Body of pancreas (tissue), 4 donors: ENCODE data around the gene HPDL. TPM values are rescaled to one million over a fixed set of nuclear protein-coding genes. Genes with fewer than 3 reads are reported as not detected.
"Not testable (repeated sequence)": the region's sequence is repeated elsewhere in the genome, so short reads cannot be mapped to it uniquely, and the experiment has no call there.

Experiments
- ATAC-seq: fragments of 150-250 bp; one replicate; pipeline ENCODE4 v1.9.1; 2016
- DNase-seq, 4 donors: peaks; one replicate each; pipeline ENCODE4 v3.0.0-alpha.2; 2019
- H3K27ac ChIP-seq, 4 donors: fragments of 200-600 bp; sonication (generic); 1 replicate in 3 of 4; 2 replicates in 1 of 4; pipeline versions ENCODE4 v1.5.1 to v1.6.1; 2016 to 2019; ENCODE audit warnings: mild to moderate bottlenecking in 1 of 4, mixed read lengths in 1 of 4, moderate library complexity in 1 of 4
- H3K27me3 ChIP-seq, 2 donors: fragments of 200-600 bp; sonication (generic); one replicate each; pipeline ENCODE4 v1.6.0; 2016; ENCODE audit warnings: mild to moderate bottlenecking in 1 of 2
- H3K36me3 ChIP-seq, 2 donors: fragments of 200-600 bp; sonication (generic); replicated peaks in 1 of 2; 2 replicates each; pipeline ENCODE4 v1.5.1; 2016; ENCODE audit warnings: low read depth in 2 of 2; ENCODE audit not compliant: insufficient read depth in 1 of 2
- H3K4me1 ChIP-seq: fragments of 200-600 bp; sonication (generic); one replicate; pipeline ENCODE4 v1.6.0; 2016
- H3K4me3 ChIP-seq, 2 donors: fragments of 200-600 bp; sonication (generic); 1 replicate in 1 of 2; 2 replicates in 1 of 2; pipeline ENCODE4 v1.5.1; 2016 to 2019
- H3K9me3 ChIP-seq, 3 donors: fragments of 200-600 bp; sonication (generic); 1 replicate in 2 of 3; 2 replicates in 1 of 3; pipeline ENCODE4 v1.5.1; 2016
- CTCF ChIP-seq, 7 experiments: fragments of 450-650 bp in 4 of 7; fragments of 200-600 bp in 3 of 7; sonication (generic) in 3 of 7; IDR thresholded peaks; one replicate each; pipeline ENCODE4 v1.5.1; 2016 to 2019; ENCODE audit warnings: antibody characterized with exemption in 7 of 7
- POLR2A ChIP-seq, 3 donors: fragments of 450-650 bp; IDR thresholded peaks; one replicate each; pipeline ENCODE4 v1.6.1; 2016; ENCODE audit warnings: antibody characterized with exemption in 3 of 3, mild to moderate bottlenecking in 2 of 3
- WGBS, 2 donors: methylation state at CpG; one replicate each; pipeline ENCODE4 v1.1.5; 2017; 5-methylcytosine and 5-hydroxymethylcytosine counted together
- intact Hi-C: fragments of 100-400 bp; cut with DNase I; formaldehyde crosslinking; loops from one replicate; pipeline ENCODE4 v1.15.1; 2023
- total RNA-seq, 2 donors: library from RNA; depleted of rRNA; stranded (reverse); fragments of >200 nt; gene quantifications; one replicate each; pipeline ENCODE4 v1.1.0, GENCODE V29; 2016

HPDL gene
- under 1 TPM in 1 of 2 donors, not detected in 1; 0.26 TPM for total RNA-seq

- intact Hi-C loops: no loop called here
- TF ChIP-seq POLR2A (IDR thresholded peaks at IDR 0.05) (no peak), CTCF (IDR thresholded peaks at IDR 0.05) (no peak)
- WGBS, 2 donors: 5 to 6% methylated on average over 6 to 86 of the region's 96 CpGs
- H3K27me3 ChIP-seq: no peaks in the 10 kb centered on the region
- no peaks in the 10 kb centered on the region for H3K9me3 ChIP-seq
- peaks cover 16% of the 10 kb centered on the region for H3K4me1 ChIP-seq
- H3K27ac ChIP-seq: no peak within 1 kb of the TSS
- peak within 1 kb of the TSS; percentile 6 to 37 for H3K4me3 ChIP-seq
- ATAC-seq: peak; percentile 82
- peak; percentile 57 to 73 (median 68) for DNase-seq
- H3K36me3 ChIP-seq: no peaks in the 10 kb centered on the region
Measured at GRCh38 chr1:45326627-45327623, at the start of gene HPDL. Gene HPDL, plus strand, starts transcription at chr1:45326895. Its CDS starts 254 bp downstream, at chr1:45327149.

GRCh38 chr1:45282351-45282750, 44.3 kb upstream of the HPDL start:
- WGBS, 2 donors: 68 to 79% methylated on average over 3 of the region's 3 CpGs
- H3K4me3 ChIP-seq: no peak overlapping the region
- no peaks in the 10 kb centered on the region for H3K36me3 ChIP-seq
- H3K9me3 ChIP-seq: no peaks in the 10 kb centered on the region
- TF ChIP-seq POLR2A (IDR thresholded peaks at IDR 0.05) (no peak), CTCF (IDR thresholded peaks at IDR 0.05) (no peak)
- no peak overlapping the region for H3K27ac ChIP-seq
- intact Hi-C loops: no loop called here
- H3K4me1 ChIP-seq: no peaks in the 10 kb centered on the region
- H3K27me3 ChIP-seq: no peaks in the 10 kb centered on the region
- ATAC-seq (no peak), DNase-seq (no peak)

- H3K4me3 ChIP-seq, H3K9me3 ChIP-seq, H3K27me3 ChIP-seq, intact Hi-C loops, H3K4me1 ChIP-seq, ATAC-seq, H3K36me3 ChIP-seq, H3K27ac ChIP-seq, DNase-seq: not testable (repeated sequence)
- 81 to 89% methylated on average over 9 of the region's 9 CpGs for WGBS, 2 donors
Measured at GRCh38 chr1:45284858-45285257, 41.8 kb upstream of the HPDL start.

GRCh38 chr1:45286521-45286920, 40.2 kb upstream of the HPDL start:
- H3K4me1 ChIP-seq, H3K9me3 ChIP-seq, H3K27me3 ChIP-seq, intact Hi-C loops, H3K4me3 ChIP-seq, H3K27ac ChIP-seq, DNase-seq, ATAC-seq, H3K36me3 ChIP-seq: not testable (repeated sequence)
- 86 to 87% methylated on average over 3 of the region's 3 CpGs for WGBS, 2 donors

- H3K27ac ChIP-seq, ATAC-seq, DNase-seq, H3K4me1 ChIP-seq, H3K36me3 ChIP-seq, H3K9me3 ChIP-seq, intact Hi-C loops, H3K4me3 ChIP-seq, H3K27me3 ChIP-seq: not testable (repeated sequence)
- 85 to 91% methylated on average over 6 of the region's 6 CpGs for WGBS, 2 donors
Measured at GRCh38 chr1:45291002-45291401, 35.7 kb upstream of the HPDL start.

GRCh38 chr1:45291716-45292115, 35.0 kb upstream of the HPDL start:
- no peaks in the 10 kb centered on the region for H3K4me1 ChIP-seq
- intact Hi-C loops: no loop called here
- no peak for ATAC-seq
- TF ChIP-seq POLR2A (IDR thresholded peaks at IDR 0.05): no peak
- TF ChIP-seq CTCF (IDR thresholded peaks at IDR 0.05): no peak
- no peaks in the 10 kb centered on the region for H3K9me3 ChIP-seq
- H3K36me3 ChIP-seq: no peaks in the 10 kb centered on the region
- H3K27ac ChIP-seq: no peak overlapping the region
- WGBS, 2 donors: 50 to 58% methylated on average over 2 of the region's 2 CpGs
- H3K27me3 ChIP-seq: no peaks in the 10 kb centered on the region
- no peak for DNase-seq
- H3K4me3 ChIP-seq: no peak overlapping the region
